ENCODE data around the gene MGRN1. TPM values are rescaled to one million over a fixed set of nuclear protein-coding genes. Genes with fewer than 3 reads are reported as not detected.

Gene MGRN1
- total and polyA plus RNA-seq, 2 donors (not counting 1 experiment from before 2014, with no cell fraction given), result 22.7 to 89.2 TPM

GRCh38 chr16:4615384-4616046, 9.1 kb upstream of the MGRN1 start:
- WGBS (ENCODE audit: insufficient coverage), result 84% methylated on average over 38 of the region's 39 CpGs
- Mint-ChIP-seq H3K27ac (peak overlapping the region; percentile 94), H3K27me3 (no peaks in the 10 kb centered on the region), H3K9me3 (ENCODE audit: insufficient read depth) (no peaks in the 10 kb centered on the region), H3K4me1 (peaks cover 29% of the 10 kb centered on the region), H3K4me3 (peak overlapping the region; percentile 92)
- Histone ChIP-seq H3K36me3 (replicated peaks in 1 of 2; ENCODE audit: control extremely low read depth in 1 of 2, control insufficient read depth in 1 of 2, extremely low read depth in 1 of 2, insufficient read depth in 2 of 2, low read length in 1 of 2) (no peaks in the 10 kb centered on the region), H4K20me1 (ENCODE audit: control insufficient read depth, insufficient read depth, low read length, poor library complexity, severe bottlenecking) (peaks cover 35% of the 10 kb centered on the region), H3K4me2 (replicated peaks; ENCODE audit: low read depth, low read length, poor library complexity, severe bottlenecking) (peak overlapping the region; percentile 99), H3K9ac (ENCODE audit: low read length) (peak overlapping the region; percentile 78), H3K27me3 (replicated peaks in 1 of 4; ENCODE audit: control extremely low read depth in 1 of 4, control insufficient read depth in 3 of 4, insufficient read depth in 4 of 4, low read length in 3 of 4) (no peaks in the 10 kb centered on the region), H3K9me3 (ENCODE audit: control extremely low read depth in 1 of 3, control insufficient read depth in 2 of 3, insufficient read depth in 1 of 3, low read length in 2 of 3) (peaks cover 0 to 9% (median 0%) of the 10 kb centered on the region in 3 donors), H3K4me1 (ENCODE audit: control insufficient read depth in 2 of 2, insufficient read depth in 2 of 2, low read length in 2 of 2) (peaks cover 28 to 39% of the 10 kb centered on the region in 2 donors), H3K79me2 (ENCODE audit: control insufficient read depth, insufficient read depth, low read length) (peaks cover 37% of the 10 kb centered on the region), H3K27ac (ENCODE audit: low read length in 2 of 2) (peak overlapping the region; percentile 85 to 86), H3K4me3 (ENCODE audit: control extremely low read depth in 1 of 5, extremely low read depth in 1 of 5, insufficient read depth in 1 of 5, low read depth in 2 of 5, low read length in 4 of 5) (peak overlapping the region; percentile 2 to 81 (median 72)), H2AFZ (ENCODE audit: insufficient read depth, low read depth, low read length, poor library complexity, severe bottlenecking) (peak overlapping the region; percentile 83)
- intact Hi-C loops (cut with micrococcal nuclease), result loop anchor here (1.0 to 10.0 kb wide), 13 partner anchors 9 to 1351 kb away; partner anchors contain the start of genes ADCY9, ANKS3, CORO7 and DNAAF8
- CTCF ChIA-PET, result interaction anchor here (0.5 to 5.4 kb wide), 13 partner anchors 10 to 477 kb away, joined by 3 to 50 read pairs (median 4); partner anchors contain the start of genes ANKS3, CORO7, DNAAF8 and HMOX2
- ATAC-seq (ENCODE audit: low read depth) (no peak), DNase-seq (no peak)
- no peak for TF ChIP-seq CTCF (IDR thresholded peaks at IDR 0.05)
- TF ChIP-seq EZH2 (IDR thresholded peaks at IDR 0.05; ENCODE audit: borderline replicate concordance, insufficient read depth, low read depth, low read length, poor library complexity, severe bottlenecking), result no peak
- POLR2A ChIA-PET, result interaction anchor here (0.6 to 3.3 kb wide), 11 partner anchors 9 to 483 kb away, joined by 3 to 33 read pairs (median 4); partner anchors contain the start of genes ANKS3, DNAAF8, HMOX2 and MGRN1

Data from B cell (primary cell).